ENCODE data around the gene DLEC1. TPM values are rescaled to one million over a fixed set of nuclear protein-coding genes. Genes with fewer than 3 reads are reported as not detected.

DLEC1 gene
- total and polyA plus RNA-seq, 2 experiments from 2014 or later = 0.15 TPM; not detected in 1

- H3K27ac ChIP-seq = no peak overlapping the region
- H3K27me3 ChIP-seq (replicated peaks; ENCODE audit: insufficient read depth) = no peaks in the 10 kb centered on the region
- WGBS, 2 experiments (ENCODE audit: low coverage in 1 of 2, low lambda C conversion rate in 2 of 2, missing lambda C conversion rate in 2 of 2) = 87% methylated on average over 12 of the region's 12 CpGs
- no peak overlapping the region for H3K4me2 ChIP-seq (ENCODE audit: unreplicated experiment)
- peak; percentile 33 for DNase-seq
- peaks cover 25% of the 10 kb centered on the region for H3F3A ChIP-seq (ENCODE audit: insufficient read depth)
- TF ChIP-seq EZH2phosphoT487 (IDR thresholded peaks at IDR 0.05; ENCODE audit: insufficient read depth, low read depth) (no peak), EZH2 (IDR thresholded peaks at IDR 0.05; ENCODE audit: insufficient read depth, poor library complexity, severe bottlenecking) (no peak)
- no peaks in the 10 kb centered on the region for H4K20me1 ChIP-seq (ENCODE audit: insufficient read depth)
- no peaks in the 10 kb centered on the region for H3K9me2 ChIP-seq (ENCODE audit: insufficient read depth)
- H3K36me3 ChIP-seq (ENCODE audit: low read depth) = no peaks in the 10 kb centered on the region
- peaks cover 29% of the 10 kb centered on the region for H3K79me2 ChIP-seq (ENCODE audit: insufficient read depth)
- H3K4me3 ChIP-seq = no peak overlapping the region
- in situ Hi-C loops (cut with MboI) = no loop called here
- H2AFZ ChIP-seq = peak overlapping the region; percentile 11; the same call in 1 of the 2 replicates
- H3K4me1 ChIP-seq (ENCODE audit: insufficient read depth) = peaks cover 20% of the 10 kb centered on the region
- no peaks in the 10 kb centered on the region for H3K9me3 ChIP-seq (ENCODE audit: low read depth)
- no peak overlapping the region for H3K9ac ChIP-seq
These were observed 124.3 kb downstream of the DLEC1 start for GRCh38 chr3:38163117-38163840.

- H3K27me3 ChIP-seq (replicated peaks; ENCODE audit: insufficient read depth) = no peaks in the 10 kb centered on the region
- peak overlapping the region; percentile 69 for H3K4me2 ChIP-seq (ENCODE audit: unreplicated experiment)
- peak overlapping the region; percentile 70 for H3K4me3 ChIP-seq
- DNase-seq = no peak
- peaks cover 28% of the 10 kb centered on the region for H3K4me1 ChIP-seq (ENCODE audit: insufficient read depth)
- H3F3A ChIP-seq (ENCODE audit: insufficient read depth) = peaks cover 33% of the 10 kb centered on the region
- no peaks in the 10 kb centered on the region for H3K9me2 ChIP-seq (ENCODE audit: insufficient read depth)
- H3K9ac ChIP-seq = peak overlapping the region; percentile 80
- peaks cover 34% of the 10 kb centered on the region for H3K79me2 ChIP-seq (ENCODE audit: insufficient read depth)
- WGBS, 2 experiments (ENCODE audit: low coverage in 1 of 2, low lambda C conversion rate in 2 of 2, missing lambda C conversion rate in 2 of 2) = 79 to 82% methylated on average over 24 of the region's 24 CpGs
- TF ChIP-seq EZH2 (IDR thresholded peaks at IDR 0.05; ENCODE audit: insufficient read depth, poor library complexity, severe bottlenecking) (no peak), EZH2phosphoT487 (IDR thresholded peaks at IDR 0.05; ENCODE audit: insufficient read depth, low read depth) (no peak)
- H3K27ac ChIP-seq = peak overlapping the region; percentile 83
- no peaks in the 10 kb centered on the region for H3K36me3 ChIP-seq (ENCODE audit: low read depth)
- H2AFZ ChIP-seq = peak overlapping the region; percentile 79
- no peaks in the 10 kb centered on the region for H3K9me3 ChIP-seq (ENCODE audit: low read depth)
- H4K20me1 ChIP-seq (ENCODE audit: insufficient read depth) = no peaks in the 10 kb centered on the region
- in situ Hi-C loops (cut with MboI) = no loop called here
These were observed 125.0 kb downstream of the DLEC1 start for GRCh38 chr3:38163841-38164642.

DNA sequence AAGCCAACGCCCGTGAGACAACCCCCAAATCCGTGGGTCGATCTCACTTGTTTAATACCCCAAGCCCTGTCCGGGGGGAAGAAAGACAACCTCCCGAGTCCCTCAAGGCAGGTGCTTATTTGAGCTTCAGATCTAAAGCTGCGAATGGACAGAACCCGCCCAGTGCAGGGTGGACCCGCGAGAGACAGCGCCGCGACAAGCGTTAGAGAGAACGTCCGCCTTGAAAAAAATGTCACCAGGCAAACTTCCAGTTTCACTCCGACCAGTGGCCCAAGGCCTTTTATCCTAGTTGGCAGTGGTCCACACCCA, 125.6 kb downstream of the DLEC1 start:
- Histone ChIP-seq H3K27ac (peak overlapping the region; percentile 83), H3K4me1 (ENCODE audit: insufficient read depth) (peaks cover 33% of the 10 kb centered on the region), H3K9ac (peak overlapping the region; percentile 80), H3K27me3 (replicated peaks; ENCODE audit: insufficient read depth) (no peaks in the 10 kb centered on the region), H3K36me3 (ENCODE audit: low read depth) (no peaks in the 10 kb centered on the region), H3F3A (ENCODE audit: insufficient read depth) (peaks cover 38% of the 10 kb centered on the region), H3K79me2 (ENCODE audit: insufficient read depth) (peaks cover 40% of the 10 kb centered on the region), H4K20me1 (ENCODE audit: insufficient read depth) (no peaks in the 10 kb centered on the region), H2AFZ (peak overlapping the region; percentile 79), H3K4me3 (peak overlapping the region; percentile 70), H3K4me2 (ENCODE audit: unreplicated experiment) (peak overlapping the region; percentile 69), H3K9me3 (ENCODE audit: low read depth) (no peaks in the 10 kb centered on the region), H3K9me2 (ENCODE audit: insufficient read depth) (no peaks in the 10 kb centered on the region)
- WGBS, 2 experiments (ENCODE audit: low coverage in 1 of 2, low lambda C conversion rate in 2 of 2, missing lambda C conversion rate in 2 of 2) = 8 to 9% methylated on average over 17 of the region's 17 CpGs
- no peak for DNase-seq
- TF ChIP-seq EZH2 (IDR thresholded peaks at IDR 0.05; ENCODE audit: insufficient read depth, poor library complexity, severe bottlenecking) = no peak
- TF ChIP-seq EZH2phosphoT487 (IDR thresholded peaks at IDR 0.05; ENCODE audit: insufficient read depth, low read depth) = no peak
- in situ Hi-C loops (cut with MboI) = no loop called here

DNA sequence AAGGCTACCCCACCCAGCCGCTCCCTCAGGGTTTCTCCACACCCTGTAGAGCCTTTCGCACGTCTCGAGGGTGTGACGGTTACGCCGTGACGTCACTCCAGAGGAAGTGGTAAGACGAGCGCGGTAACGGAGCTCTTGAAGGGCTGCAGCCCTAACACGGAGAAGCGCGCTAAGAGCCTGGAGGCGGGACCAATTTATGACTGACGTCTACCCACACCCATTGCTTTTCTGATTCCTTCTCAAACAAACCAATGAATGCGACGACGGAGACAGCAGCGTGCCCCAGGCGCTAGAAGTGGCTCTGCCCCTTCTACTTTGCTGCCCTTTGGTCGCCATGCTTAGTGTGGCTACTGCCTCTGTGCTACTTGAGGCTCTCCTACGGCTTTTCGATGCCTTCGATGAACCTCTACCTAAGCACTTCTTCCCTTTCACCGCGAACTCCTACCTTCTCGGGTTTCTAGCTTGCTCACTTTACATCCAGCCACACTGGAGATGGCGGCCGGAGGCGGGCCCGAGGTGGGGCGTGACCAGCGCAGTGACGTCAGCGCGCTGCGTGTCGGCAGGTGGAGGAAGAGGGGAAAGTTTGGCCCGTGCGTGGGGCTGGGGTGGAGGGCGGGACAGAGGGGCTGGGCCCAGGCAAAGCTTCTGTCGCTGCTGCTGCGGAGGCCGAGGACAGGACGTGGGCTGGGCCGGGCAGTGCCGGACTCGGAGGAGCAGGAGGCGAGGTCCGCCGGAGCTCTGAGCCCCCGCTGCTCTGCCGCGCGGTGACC, 126.1 kb downstream of the DLEC1 start, which contains the start of gene OXSR1:
TSS of gene OXSR1 (plus strand) at position 586 of the 770 bp plus-strand sequence. CDS start 340 bp downstream, outside the sequence.
- no peaks in the 10 kb centered on the region for H3K9me2 ChIP-seq (ENCODE audit: insufficient read depth)
- no peak for TF ChIP-seq EZH2 (IDR thresholded peaks at IDR 0.05; ENCODE audit: insufficient read depth, poor library complexity, severe bottlenecking)
- no peak for TF ChIP-seq EZH2phosphoT487 (IDR thresholded peaks at IDR 0.05; ENCODE audit: insufficient read depth, low read depth)
- peak within 1 kb of the TSS; percentile 70 for H3K4me3 ChIP-seq
- H3K4me1 ChIP-seq (ENCODE audit: insufficient read depth) = peaks cover 39% of the 10 kb centered on the region
- peaks cover 43% of the 10 kb centered on the region for H3F3A ChIP-seq (ENCODE audit: insufficient read depth)
- H3K79me2 ChIP-seq (ENCODE audit: insufficient read depth) = peaks cover 45% of the 10 kb centered on the region
- peak within 1 kb of the TSS; percentile 83 for H3K27ac ChIP-seq
- H4K20me1 ChIP-seq (ENCODE audit: insufficient read depth) = no peaks in the 10 kb centered on the region
- DNase-seq = peak; percentile 100
- peak within 1 kb of the TSS; percentile 69 for H3K4me2 ChIP-seq (ENCODE audit: unreplicated experiment)
- peak within 1 kb of the TSS; percentile 79 for H2AFZ ChIP-seq
- no peaks in the 10 kb centered on the region for H3K36me3 ChIP-seq (ENCODE audit: low read depth)
- in situ Hi-C loops (cut with MboI) = no loop called here
- no peaks in the 10 kb centered on the region for H3K27me3 ChIP-seq (replicated peaks; ENCODE audit: insufficient read depth)
- H3K9ac ChIP-seq = peak within 1 kb of the TSS; percentile 80
- H3K9me3 ChIP-seq (ENCODE audit: low read depth) = no peaks in the 10 kb centered on the region
- WGBS, 2 experiments (ENCODE audit: low coverage in 1 of 2, low lambda C conversion rate in 2 of 2, missing lambda C conversion rate in 2 of 2) = 0 to 2% methylated on average over 41 to 56 of the region's 57 CpGs
